PC-3 (cell line): Measurements from ENCODE around the gene NT5DC1. TPM values are rescaled to one million over a fixed set of nuclear protein-coding genes. Genes with fewer than 3 reads are reported as not detected.

ENCODE experiments used
- ATAC-seq: fragments of 200-7000 bp; cut with Tn5 transposase; 2 replicates; pipeline ENCODE4 v1.9.1; 2020; ENCODE audit warnings: mild to moderate bottlenecking, moderate library complexity
- BruUV-seq: library from RNA; stranded (reverse); fragments of 400-500 nt; replicated peaks from 2 replicates; lab custom pipeline; 2021; lab: Mats Ljungman, UMichigan
- CTCF ChIA-PET: fragments of 300-600 bp; sonication (Branson Sonifier 250); formaldehyde crosslinking; loops from one replicate; lab custom pipeline; 2022; ENCODE audit warnings: antibody characterized with exemption; lab: Charles Lee
- POLR2A ChIA-PET: fragments of 300-600 bp; sonication (Branson Sonifier 250); formaldehyde crosslinking; loops from one replicate; lab custom pipeline; 2022; ENCODE audit warnings: antibody characterized with exemption; ENCODE audit not compliant: unreplicated experiment; lab: Charles Lee
- DNase-seq: peaks from one replicate; pipeline ENCODE4 v3.0.0-alpha.2; 2015
- H2AFZ ChIP-seq: fragments of 300-600 bp; sonication (generic); 2 replicates; pipeline ENCODE4 v1.6.0; 2016; ENCODE audit warnings: antibody characterized with exemption, low read length
- H3F3A ChIP-seq: fragments of 300-600 bp; sonication (generic); one replicate; pipeline ENCODE4 v1.6.0; 2017; ENCODE audit warnings: antibody characterized with exemption, low read length, control low read depth, mild to moderate bottlenecking; ENCODE audit not compliant: unreplicated experiment
- H3K27ac ChIP-seq: fragments of 300-600 bp; sonication (generic); 2 replicates; pipeline ENCODE4 v1.5.1; 2016; ENCODE audit warnings: mild to moderate bottlenecking, low read length
- H3K27me3 ChIP-seq: fragments of 300-600 bp; sonication (generic); 2 replicates; pipeline ENCODE4 v1.6.1; 2016; ENCODE audit warnings: low read length, mixed read lengths
- H3K36me3 ChIP-seq: fragments of 300-600 bp; sonication (generic); 2 replicates; pipeline ENCODE4 v1.6.1; 2016; ENCODE audit warnings: low read depth, mixed run types, low read length, mixed read lengths
- H3K4me1 ChIP-seq: fragments of 300-600 bp; sonication (generic); 2 replicates; pipeline ENCODE4 v1.5.1; 2016; ENCODE audit warnings: low read length; ENCODE audit not compliant: insufficient read depth
- H3K4me2 ChIP-seq: fragments of 300-600 bp; sonication (generic); 2 replicates; pipeline ENCODE4 v1.6.0; 2016; ENCODE audit warnings: low read length
- H3K4me3 ChIP-seq: fragments of 300-600 bp; sonication (generic); 2 replicates; pipeline ENCODE4 v1.5.1; 2016; ENCODE audit warnings: mild to moderate bottlenecking, low read length, mixed read lengths
- H3K79me2 ChIP-seq: fragments of 300-600 bp; sonication (generic); 2 replicates; pipeline ENCODE4 v1.6.1; 2017; ENCODE audit warnings: low read length, mixed read lengths
- H3K9ac ChIP-seq: fragments of 300-600 bp; sonication (generic); 2 replicates; pipeline ENCODE4 v1.6.0; 2016; ENCODE audit warnings: mild to moderate bottlenecking, low read length
- H3K9me2 ChIP-seq: fragments of 300-600 bp; sonication (generic); replicated peaks from 2 replicates; pipeline ENCODE4 v1.6.1; 2016; ENCODE audit warnings: mixed run types, low read length, mixed read lengths
- H3K9me3 ChIP-seq: fragments of 300-600 bp; sonication (generic); 2 replicates; pipeline ENCODE4 v1.6.1; 2016; ENCODE audit warnings: low read length, mixed read lengths
- H4K20me1 ChIP-seq: fragments of 300-600 bp; sonication (generic); 2 replicates; pipeline ENCODE4 v1.6.1; 2016; ENCODE audit warnings: low read length, mixed read lengths
- CTCF ChIP-seq: fragments of 300-600 bp; sonication (generic); conservative IDR thresholded peaks from 2 replicates; pipeline ENCODE4 v1.5.1; 2017; ENCODE audit warnings: antibody characterized with exemption, low read depth, mild to moderate bottlenecking, low read length
- EZH2 ChIP-seq: fragments of 300-600 bp; sonication (generic); IDR thresholded peaks from one replicate; pipeline ENCODE4 v1.6.1; 2017; ENCODE audit warnings: antibody characterized with exemption, mild to moderate bottlenecking, low read length; ENCODE audit not compliant: unreplicated experiment
- EZH2phosphoT487 ChIP-seq: fragments of 300-600 bp; sonication (generic); IDR thresholded peaks from 2 replicates; pipeline ENCODE4 v1.6.1; 2018; ENCODE audit warnings: mild to moderate bottlenecking, antibody characterized with exemption, low read length, borderline replicate concordance
- intact Hi-C: fragments of 100-400 bp; cut with micrococcal nuclease; formaldehyde crosslinking; loops from 2 replicates; pipeline ENCODE4 v1.9.0; 2023
- total RNA-seq: library from RNA; depleted of rRNA; stranded (reverse); fragments of >200 nt; gene quantifications from 2 replicates; pipeline ENCODE4 v1.2.3, GENCODE V29; 2014

The NT5DC1 gene
- total RNA-seq, 1 experiment from 2014 or later: 11.3 TPM

DNA sequence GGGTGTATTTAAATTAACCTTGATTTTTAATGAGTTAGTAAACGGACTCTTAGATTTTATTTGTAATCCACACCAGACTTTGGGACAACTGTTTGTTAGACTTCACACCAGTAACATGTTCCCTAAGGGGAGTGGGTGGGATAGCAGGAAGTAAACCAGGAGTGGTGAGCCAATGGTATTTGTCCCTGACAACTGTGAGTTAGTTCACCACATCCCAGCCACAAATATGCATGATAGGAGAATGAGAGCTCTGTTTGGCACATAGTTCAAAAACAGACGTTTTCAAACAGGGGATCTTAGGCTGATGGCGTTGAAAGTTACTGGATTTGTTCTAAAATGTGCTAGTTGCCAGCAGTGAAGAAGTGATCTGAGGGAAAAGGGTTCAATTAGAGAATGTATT, 44.0 kb downstream of the NT5DC1 start:
- no TSS peak for BruUV-seq
- ChIA-PET CTCF (no interaction called here), POLR2A (no interaction called here)
- no peak for ATAC-seq
- Histone ChIP-seq H3K4me3 (no peak overlapping the region), H3K27ac (no peak overlapping the region), H3K9me2 (no peaks in the 10 kb centered on the region), H3K9ac (no peak overlapping the region), H3K36me3 (no peaks in the 10 kb centered on the region), H3K4me1 (no peaks in the 10 kb centered on the region), H3F3A (no peaks in the 10 kb centered on the region), H3K9me3 (no peaks in the 10 kb centered on the region), H4K20me1 (no peaks in the 10 kb centered on the region), H3K79me2 (no peaks in the 10 kb centered on the region), H2AFZ (no peak overlapping the region), H3K4me2 (no peak overlapping the region), H3K27me3 (no peaks in the 10 kb centered on the region)
- DNase-seq: peak; percentile 19
- no peak for TF ChIP-seq EZH2phosphoT487
- TF ChIP-seq CTCF: no peak
- TF ChIP-seq EZH2: no peak
- intact Hi-C loops: no loop called here

DNA sequence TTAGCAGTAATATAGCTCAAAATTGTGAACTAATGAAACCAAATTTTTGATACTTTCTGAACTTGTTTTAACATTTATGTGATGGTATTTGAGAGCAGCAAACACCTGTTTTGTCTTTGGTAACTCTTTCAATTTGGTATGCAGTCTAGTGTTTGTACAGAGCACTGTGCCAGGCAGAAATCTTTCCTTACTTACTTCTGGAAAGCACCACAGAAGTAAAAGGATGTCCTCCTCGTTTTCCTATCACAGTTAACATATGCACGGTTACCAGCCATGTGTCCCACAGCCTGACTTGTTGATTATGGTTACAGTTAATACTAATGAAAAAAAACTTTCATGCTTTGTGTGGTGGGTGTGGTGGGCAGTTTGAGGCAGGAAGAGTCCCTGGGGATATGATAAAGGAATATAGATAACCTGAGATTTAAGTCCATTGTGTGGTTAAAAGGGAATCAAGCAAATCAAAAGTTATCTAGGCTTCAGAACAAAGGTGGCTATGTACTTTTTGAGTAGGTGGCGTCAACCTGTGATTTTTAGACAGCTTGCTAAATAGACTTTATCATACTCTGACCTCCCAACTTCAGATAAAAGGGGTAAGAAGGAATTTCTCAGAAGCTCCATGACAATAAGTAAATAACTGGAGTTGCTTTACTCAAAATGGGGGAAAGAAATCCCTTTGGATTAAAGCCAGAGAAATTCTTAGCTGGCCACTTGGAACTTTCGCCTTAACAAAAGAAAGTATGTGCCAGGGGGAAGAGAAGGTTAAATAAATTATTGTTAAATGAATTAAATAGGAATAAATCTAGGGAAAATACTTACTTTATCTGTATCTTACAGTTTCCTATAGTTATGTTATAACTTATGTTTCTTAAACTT, 45.4 kb downstream of the NT5DC1 start:
- Histone ChIP-seq H3K9me3 (no peaks in the 10 kb centered on the region), H4K20me1 (no peaks in the 10 kb centered on the region), H3F3A (no peaks in the 10 kb centered on the region), H3K9me2 (no peaks in the 10 kb centered on the region), H3K79me2 (no peaks in the 10 kb centered on the region), H2AFZ (no peak overlapping the region), H3K4me3 (no peak overlapping the region), H3K27ac (no peak overlapping the region), H3K9ac (no peak overlapping the region), H3K4me1 (no peaks in the 10 kb centered on the region), H3K27me3 (no peaks in the 10 kb centered on the region), H3K36me3 (no peaks in the 10 kb centered on the region), H3K4me2 (no peak overlapping the region)
- no peak for TF ChIP-seq EZH2
- TF ChIP-seq EZH2phosphoT487: no peak
- TF ChIP-seq CTCF: no peak
- intact Hi-C loops: no loop called here
- ChIA-PET CTCF (no interaction called here), POLR2A (no interaction called here)
- BruUV-seq: no TSS peak
- DNase-seq (no peak), ATAC-seq (no peak)

DNA sequence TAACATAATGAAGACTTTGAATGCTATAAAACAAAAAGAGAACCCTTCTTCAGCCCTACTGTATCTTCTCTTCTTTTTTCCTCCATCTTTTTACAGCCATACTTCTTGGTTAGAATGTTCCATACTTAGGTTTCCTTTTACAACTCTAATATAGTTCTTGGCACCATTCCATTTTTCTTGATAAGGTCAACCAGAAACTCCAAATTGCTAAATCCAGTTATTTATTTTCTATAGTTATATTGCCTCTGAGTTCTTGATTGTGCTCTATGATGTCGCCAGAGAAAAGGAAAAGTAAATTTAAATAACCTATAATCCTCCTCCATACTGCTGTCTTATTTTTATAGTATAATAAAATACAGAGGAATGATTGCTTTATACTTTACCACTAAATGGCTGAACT, 52.0 kb downstream of the NT5DC1 start:
- no peaks in the 10 kb centered on the region for H3K9me2 ChIP-seq
- H3K4me1 ChIP-seq: no peaks in the 10 kb centered on the region
- ChIA-PET CTCF (no interaction called here), POLR2A (no interaction called here)
- intact Hi-C loops: no loop called here
- no peaks in the 10 kb centered on the region for H4K20me1 ChIP-seq
- BruUV-seq: no TSS peak
- no peak overlapping the region for H3K4me3 ChIP-seq
- H3K9me3 ChIP-seq: no peaks in the 10 kb centered on the region
- no peak for DNase-seq
- no peak for ATAC-seq
- H3K9ac ChIP-seq: no peak overlapping the region
- H3K79me2 ChIP-seq: no peaks in the 10 kb centered on the region
- H3K27ac ChIP-seq: no peak overlapping the region
- H2AFZ ChIP-seq: no peak overlapping the region
- H3F3A ChIP-seq: no peaks in the 10 kb centered on the region
- no peaks in the 10 kb centered on the region for H3K36me3 ChIP-seq
- H3K4me2 ChIP-seq: no peak overlapping the region
- no peaks in the 10 kb centered on the region for H3K27me3 ChIP-seq
- no peak for TF ChIP-seq EZH2
- TF ChIP-seq EZH2phosphoT487: no peak
- no peak for TF ChIP-seq CTCF
